ENCODE results near the gene GPC6.

Gene GPC6

DNA sequence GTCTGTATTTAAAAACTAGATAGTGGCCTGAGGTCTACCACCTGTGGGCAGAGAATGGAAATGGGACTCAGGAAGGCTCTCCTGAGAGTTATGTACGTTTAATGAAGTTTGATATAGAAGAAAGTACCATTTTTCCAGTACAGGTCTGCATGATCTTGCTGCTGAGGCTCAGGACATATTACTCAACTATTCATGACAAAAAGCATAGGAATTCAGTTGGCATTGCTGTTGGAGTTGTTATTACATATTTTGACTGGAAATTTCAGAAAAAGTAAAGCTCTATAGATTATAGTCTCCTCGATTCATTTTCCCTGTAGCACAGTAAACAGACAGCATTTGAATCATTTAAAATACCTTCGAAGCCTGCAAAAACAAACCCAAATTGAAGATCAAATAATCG is 783.1 kb downstream of the GPC6 start:
- no peaks in the 10 kb centered on the region for H3K27me3 ChIP-seq (ENCODE audit: insufficient read depth, low read length)
- no peak overlapping the region for H3K4me2 ChIP-seq (ENCODE audit: low read length)
- H3K79me2 ChIP-seq (ENCODE audit: insufficient read depth, low read length), result no peaks in the 10 kb centered on the region
- H3K4me3 ChIP-seq (ENCODE audit: low read depth, low read length, poor library complexity, severe bottlenecking), result no peak overlapping the region
- no peaks in the 10 kb centered on the region for H3K9me3 ChIP-seq (ENCODE audit: low read length)
- no peaks in the 10 kb centered on the region for H3K9me2 ChIP-seq (ENCODE audit: low read depth, low read length)
- no peak overlapping the region for H3K27ac ChIP-seq (ENCODE audit: low read depth, low read length, poor library complexity, severe bottlenecking)
- H3K4me1 ChIP-seq (ENCODE audit: insufficient read depth, low read length, severe bottlenecking), result no peaks in the 10 kb centered on the region
- H3K9ac ChIP-seq (ENCODE audit: low read length), result no peak overlapping the region
- no peaks in the 10 kb centered on the region for H3K36me3 ChIP-seq (ENCODE audit: insufficient read depth, low read length)
- H2AFZ ChIP-seq (ENCODE audit: low read length), result no peak overlapping the region
- TF ChIP-seq EZH2 (IDR thresholded peaks at IDR 0.05; ENCODE audit: borderline replicate concordance, low read length), result no peak
- TF ChIP-seq, protein P1, sequence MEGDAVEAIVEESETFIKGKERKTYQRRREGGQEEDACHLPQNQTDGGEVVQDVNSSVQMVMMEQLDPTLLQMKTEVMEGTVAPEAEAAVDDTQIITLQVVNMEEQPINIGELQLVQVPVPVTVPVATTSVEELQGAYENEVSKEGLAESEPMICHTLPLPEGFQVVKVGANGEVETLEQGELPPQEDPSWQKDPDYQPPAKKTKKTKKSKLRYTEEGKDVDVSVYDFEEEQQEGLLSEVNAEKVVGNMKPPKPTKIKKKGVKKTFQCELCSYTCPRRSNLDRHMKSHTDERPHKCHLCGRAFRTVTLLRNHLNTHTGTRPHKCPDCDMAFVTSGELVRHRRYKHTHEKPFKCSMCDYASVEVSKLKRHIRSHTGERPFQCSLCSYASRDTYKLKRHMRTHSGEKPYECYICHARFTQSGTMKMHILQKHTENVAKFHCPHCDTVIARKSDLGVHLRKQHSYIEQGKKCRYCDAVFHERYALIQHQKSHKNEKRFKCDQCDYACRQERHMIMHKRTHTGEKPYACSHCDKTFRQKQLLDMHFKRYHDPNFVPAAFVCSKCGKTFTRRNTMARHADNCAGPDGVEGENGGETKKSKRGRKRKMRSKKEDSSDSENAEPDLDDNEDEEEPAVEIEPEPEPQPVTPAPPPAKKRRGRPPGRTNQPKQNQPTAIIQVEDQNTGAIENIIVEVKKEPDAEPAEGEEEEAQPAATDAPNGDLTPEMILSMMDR (IDR thresholded peaks at IDR 0.05; ENCODE audit: low read length), result no peak
- H3F3A ChIP-seq (ENCODE audit: insufficient read depth, low read length), result no peaks in the 10 kb centered on the region
- no peaks in the 10 kb centered on the region for H4K20me1 ChIP-seq (ENCODE audit: insufficient read depth, low read length)

DNA sequence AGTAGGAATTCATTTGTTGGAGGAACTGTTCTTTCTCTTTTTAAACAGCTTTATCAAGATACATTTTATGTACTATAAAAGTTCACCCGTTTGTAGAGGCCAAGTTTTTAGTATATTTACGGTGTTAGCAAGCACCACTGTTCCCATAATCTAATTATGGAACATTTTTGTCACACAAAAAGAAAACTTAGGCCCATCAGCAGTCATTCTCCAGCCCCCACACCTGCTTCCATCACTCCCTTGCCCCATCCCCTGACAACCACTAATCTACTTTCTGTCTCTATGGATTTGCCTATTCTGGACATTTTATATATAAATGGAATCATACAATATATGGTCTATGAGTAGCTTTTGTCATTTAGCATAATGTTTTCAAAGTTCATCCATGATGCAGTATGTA is 787.9 kb downstream of the GPC6 start:
- no peaks in the 10 kb centered on the region for H3F3A ChIP-seq (ENCODE audit: insufficient read depth, low read length)
- H4K20me1 ChIP-seq (ENCODE audit: insufficient read depth, low read length), result no peaks in the 10 kb centered on the region
- no peak for TF ChIP-seq EZH2 (IDR thresholded peaks at IDR 0.05; ENCODE audit: borderline replicate concordance, low read length)
- TF ChIP-seq, protein P1 (IDR thresholded peaks at IDR 0.05; ENCODE audit: low read length), result no peak
- no peaks in the 10 kb centered on the region for H3K9me2 ChIP-seq (ENCODE audit: low read depth, low read length)
- no peak overlapping the region for H3K4me2 ChIP-seq (ENCODE audit: low read length)
- H3K9me3 ChIP-seq (ENCODE audit: low read length), result no peaks in the 10 kb centered on the region
- H3K36me3 ChIP-seq (ENCODE audit: insufficient read depth, low read length), result no peaks in the 10 kb centered on the region
- no peak overlapping the region for H2AFZ ChIP-seq (ENCODE audit: low read length)
- no peak overlapping the region for H3K4me3 ChIP-seq (ENCODE audit: low read depth, low read length, poor library complexity, severe bottlenecking)
- no peak overlapping the region for H3K27ac ChIP-seq (ENCODE audit: low read depth, low read length, poor library complexity, severe bottlenecking)
- H3K9ac ChIP-seq (ENCODE audit: low read length), result no peak overlapping the region
- H3K27me3 ChIP-seq (ENCODE audit: insufficient read depth, low read length), result no peaks in the 10 kb centered on the region
- no peaks in the 10 kb centered on the region for H3K4me1 ChIP-seq (ENCODE audit: insufficient read depth, low read length, severe bottlenecking)
- H3K79me2 ChIP-seq (ENCODE audit: insufficient read depth, low read length), result no peaks in the 10 kb centered on the region

DNA sequence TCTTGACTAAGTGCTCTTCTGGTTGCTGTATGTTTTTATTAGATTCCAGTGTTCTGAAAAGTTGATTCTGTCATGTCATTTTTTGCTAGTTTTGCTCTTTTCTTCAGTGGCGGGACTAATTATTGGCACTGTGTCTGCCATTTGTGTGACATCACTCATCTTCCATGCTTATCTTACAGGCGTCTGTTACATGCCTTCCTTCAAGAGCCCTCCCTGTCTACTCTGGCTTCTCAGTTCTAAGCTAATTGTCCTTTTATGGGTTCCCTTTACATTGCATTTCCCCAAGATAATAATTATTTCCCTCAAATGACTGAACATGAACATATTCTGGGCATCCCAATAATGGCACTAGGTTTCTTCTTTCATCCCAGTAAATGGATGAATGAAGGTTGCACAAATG is 793.8 kb downstream of the GPC6 start:
- TF ChIP-seq, protein P1 (IDR thresholded peaks at IDR 0.05; ENCODE audit: low read length), result no peak
- no peak for TF ChIP-seq EZH2 (IDR thresholded peaks at IDR 0.05; ENCODE audit: borderline replicate concordance, low read length)
- Histone ChIP-seq H3F3A (ENCODE audit: insufficient read depth, low read length) (no peaks in the 10 kb centered on the region), H3K9me3 (ENCODE audit: low read length) (no peaks in the 10 kb centered on the region), H3K4me2 (ENCODE audit: low read length) (no peak overlapping the region), H3K4me1 (ENCODE audit: insufficient read depth, low read length, severe bottlenecking) (no peaks in the 10 kb centered on the region), H3K27ac (ENCODE audit: low read depth, low read length, poor library complexity, severe bottlenecking) (no peak overlapping the region), H3K79me2 (ENCODE audit: insufficient read depth, low read length) (no peaks in the 10 kb centered on the region), H3K9me2 (ENCODE audit: low read depth, low read length) (no peaks in the 10 kb centered on the region), H4K20me1 (ENCODE audit: insufficient read depth, low read length) (no peaks in the 10 kb centered on the region), H3K27me3 (ENCODE audit: insufficient read depth, low read length) (no peaks in the 10 kb centered on the region), H3K9ac (ENCODE audit: low read length) (no peak overlapping the region), H2AFZ (ENCODE audit: low read length) (no peak overlapping the region), H3K36me3 (ENCODE audit: insufficient read depth, low read length) (no peaks in the 10 kb centered on the region), H3K4me3 (ENCODE audit: low read depth, low read length, poor library complexity, severe bottlenecking) (no peak overlapping the region)

All from OCI-LY1 (cell line).